CD14-positive monocyte (primary cell): ENCODE measurements around the gene PRTFDC1. TPM values are rescaled to one million over a fixed set of nuclear protein-coding genes. Genes with fewer than 3 reads are reported as not detected.

Experiments used
- DNase-seq, 3 donors: peaks; one replicate each; pipeline ENCODE4 v3.0.0-alpha.2; 2011 to 2022
- H2AFZ ChIP-seq: 2 replicates; pipeline ENCODE4 v1.6.0; 2012; ENCODE audit warnings: mild to moderate bottlenecking, low read depth, low read length, inconsistent platforms; ENCODE audit not compliant: insufficient read depth, poor library complexity, severe bottlenecking
- H3K27ac ChIP-seq, 2 donors: 1 replicate in 1 of 2; 2 replicates in 1 of 2; pipeline ENCODE4 v1.5.1; 2012 to 2013; ENCODE audit warnings: low read length in 2 of 2, control low read depth in 1 of 2, inconsistent platforms in 1 of 2, low read depth in 1 of 2, mild to moderate bottlenecking in 1 of 2
- H3K27me3 ChIP-seq, 2 donors: one replicate each; pipeline versions ENCODE4 v1.6.0 to v1.6.1; 2011 to 2013; ENCODE audit warnings: low read length in 2 of 2; ENCODE audit not compliant: control insufficient read depth in 2 of 2, insufficient read depth in 2 of 2
- H3K36me3 ChIP-seq, 2 donors: replicated peaks in 1 of 2; 1 replicate in 1 of 2; 2 replicates in 1 of 2; pipeline versions ENCODE4 v1.5.1 to v1.6.1; 2012 to 2013; ENCODE audit warnings: low read length in 2 of 2, control low read depth in 1 of 2, inconsistent platforms in 1 of 2, mild to moderate bottlenecking in 1 of 2; ENCODE audit not compliant: insufficient read depth in 2 of 2, control insufficient read depth in 1 of 2
- H3K4me1 ChIP-seq, 2 donors: 1 replicate in 1 of 2; 2 replicates in 1 of 2; pipeline versions ENCODE4 v1.5.1 to v1.6.1; 2012 to 2013; ENCODE audit warnings: low read length in 2 of 2, control low read depth in 1 of 2, inconsistent platforms in 1 of 2, mild to moderate bottlenecking in 1 of 2, moderate library complexity in 1 of 2; ENCODE audit not compliant: insufficient read depth in 2 of 2, control insufficient read depth in 1 of 2
- H3K4me2 ChIP-seq: replicated peaks from 2 replicates; pipeline ENCODE3; 2012; ENCODE audit warnings: low read length, moderate library complexity, mild to moderate bottlenecking; ENCODE audit not compliant: poor library complexity, severe bottlenecking; ENCODE audit errors: extremely low read depth
- H3K4me3 ChIP-seq, 3 experiments: fragments of 200-600 bp in 1 of 3; sonication (generic) in 1 of 3; replicated peaks in 1 of 3; 1 replicate in 2 of 3; 2 replicates in 1 of 3; pipeline ENCODE4 v1.5.1; 2011 to 2013; ENCODE audit warnings: low read length in 3 of 3, mild to moderate bottlenecking in 3 of 3, control low read depth in 2 of 3, low read depth in 2 of 3, inconsistent platforms in 1 of 3, moderate library complexity in 1 of 3
- H3K79me2 ChIP-seq: 2 replicates; pipeline ENCODE4 v1.6.0; 2012; ENCODE audit warnings: mild to moderate bottlenecking, control low read depth, inconsistent platforms, low read length, moderate library complexity; ENCODE audit not compliant: insufficient read depth
- H3K9ac ChIP-seq: 2 replicates; pipeline ENCODE4 v1.6.0; 2017; ENCODE audit warnings: low read length, mild to moderate bottlenecking; ENCODE audit not compliant: insufficient read depth, poor library complexity, severe bottlenecking
- H3K9me3 ChIP-seq, 2 donors: replicated peaks in 1 of 2; 1 replicate in 1 of 2; 2 replicates in 1 of 2; pipeline versions ENCODE4 v1.5.1 to v1.6.1; 2012 to 2013; ENCODE audit warnings: low read length in 2 of 2, control low read depth in 1 of 2; ENCODE audit not compliant: control insufficient read depth in 1 of 2, insufficient read depth in 1 of 2
- H4K20me1 ChIP-seq: 2 replicates; pipeline ENCODE4 v1.6.0; 2012; ENCODE audit warnings: mild to moderate bottlenecking, low read length, control low read depth, moderate library complexity; ENCODE audit not compliant: insufficient read depth
- H3K27ac Mint-ChIP-seq, 7 donors: one replicate each; pipeline ENCODE4 v1.8.0; 2020; ENCODE audit warnings: mild to moderate bottlenecking in 7 of 7, mixed read lengths in 7 of 7, moderate library complexity in 6 of 7, inconsistent platforms in 2 of 7
- H3K27me3 Mint-ChIP-seq, 3 donors: one replicate each; pipeline ENCODE4 v1.8.0; 2021 to 2022; ENCODE audit warnings: low read depth in 3 of 3, mild to moderate bottlenecking in 3 of 3, mixed read lengths in 3 of 3, moderate library complexity in 3 of 3, inconsistent platforms in 1 of 3
- H3K36me3 Mint-ChIP-seq, 2 donors: one replicate each; pipeline ENCODE4 v1.8.0; 2020; ENCODE audit warnings: mixed read lengths in 2 of 2, inconsistent platforms in 1 of 2, mild to moderate bottlenecking in 1 of 2
- H3K4me1 Mint-ChIP-seq: one replicate; pipeline ENCODE4 v1.8.0; 2020; ENCODE audit warnings: mild to moderate bottlenecking, mixed read lengths
- H3K4me3 Mint-ChIP-seq, 2 donors: one replicate each; pipeline ENCODE4 v1.8.0; 2020; ENCODE audit warnings: mild to moderate bottlenecking in 2 of 2, mixed read lengths in 2 of 2, moderate library complexity in 1 of 2
- H3K9me3 Mint-ChIP-seq, 7 donors: one replicate each; pipeline ENCODE4 v1.8.0; 2020 to 2022; ENCODE audit warnings: mixed read lengths in 7 of 7, mild to moderate bottlenecking in 6 of 7, moderate library complexity in 6 of 7, inconsistent platforms in 2 of 7
- CTCF ChIP-seq: fragments of 200-600 bp; IDR thresholded peaks from one replicate; pipeline ENCODE4 v1.8.0; 2022; ENCODE audit warnings: antibody characterized with exemption, mild to moderate bottlenecking
- WGBS: methylation state at CpG from one replicate; pipeline ENCODE4 v1.1.5; 2013; ENCODE audit warnings: missing lambda C conversion rate; ENCODE audit not compliant: insufficient coverage; 5-methylcytosine and 5-hydroxymethylcytosine counted together
- intact Hi-C, 2 donors: fragments of 100-400 bp; cut with micrococcal nuclease; formaldehyde crosslinking; loops; one replicate each; pipeline versions ENCODE4 v1.15.0 to v1.15.1; 2023
- polyA plus RNA-seq, 3 donors: library from polyadenylated mRNA; depleted of rRNA in 1 of 3; unstranded in 2 of 3; stranded (reverse) in 1 of 3; fragments of 300-500 nt in 2 of 3; fragments of >200 nt in 1 of 3; fragmentation: Illumina TruSeq in 2 of 3; gene quantifications; 1 replicate in 2 of 3; 2 replicates in 1 of 3; pipeline ENCODE4 v1.2.3, GENCODE V29; 2012 to 2021

PRTFDC1 gene
- polyA plus RNA-seq, 3 donors: not detected

GRCh38 chr10:24911029-24911428 lies 41.4 kb downstream of the PRTFDC1 start:
- H3K4me3 Mint-ChIP-seq: no peak overlapping the region
- H2AFZ ChIP-seq: no peak overlapping the region
- intact Hi-C loops: no loop called here
- H3K4me2 ChIP-seq: no peak overlapping the region
- no peak for TF ChIP-seq CTCF
- H3K9ac ChIP-seq: no peak overlapping the region
- no peak overlapping the region for H3K4me3 ChIP-seq
- peaks cover 25% of the 10 kb centered on the region for H3K4me1 Mint-ChIP-seq
- DNase-seq: no peak
- no peaks in the 10 kb centered on the region for H3K27me3 ChIP-seq
- peaks cover 0 to 2% (median 0%) of the 10 kb centered on the region in 7 donors for H3K9me3 Mint-ChIP-seq
- H3K79me2 ChIP-seq: no peaks in the 10 kb centered on the region
- no peak overlapping the region for H3K27ac ChIP-seq
- peaks cover 25 to 36% of the 10 kb centered on the region in 2 donors for H3K4me1 ChIP-seq
- no peaks in the 10 kb centered on the region for H4K20me1 ChIP-seq
- no peaks in the 10 kb centered on the region for H3K36me3 ChIP-seq
- H3K27ac Mint-ChIP-seq: no peak overlapping the region
- no peaks in the 10 kb centered on the region for H3K27me3 Mint-ChIP-seq
- no peaks in the 10 kb centered on the region for H3K36me3 Mint-ChIP-seq
- H3K9me3 ChIP-seq: no peaks in the 10 kb centered on the region
- WGBS: no CpG with 5 or more reads among the region's 2 CpGs

GRCh38 chr10:24910574-24910973 lies 41.8 kb downstream of the PRTFDC1 start:
- no peak overlapping the region for H3K9ac ChIP-seq
- H3K4me2 ChIP-seq: no peak overlapping the region
- Mint-ChIP-seq H3K4me1 (peaks cover 25% of the 10 kb centered on the region), H3K4me3 (no peak overlapping the region), H3K27me3 (no peaks in the 10 kb centered on the region), H3K27ac (no peak overlapping the region), H3K9me3 (peaks cover 0 to 2% (median 0%) of the 10 kb centered on the region in 7 donors), H3K36me3 (no peaks in the 10 kb centered on the region)
- no peaks in the 10 kb centered on the region for H4K20me1 ChIP-seq
- H3K4me1 ChIP-seq: peaks cover 25 to 36% of the 10 kb centered on the region in 2 donors
- DNase-seq: no peak
- no peaks in the 10 kb centered on the region for H3K27me3 ChIP-seq
- no peak overlapping the region for H3K4me3 ChIP-seq
- TF ChIP-seq CTCF: no peak
- intact Hi-C loops: no loop called here
- H3K9me3 ChIP-seq: no peaks in the 10 kb centered on the region
- H3K79me2 ChIP-seq: no peaks in the 10 kb centered on the region
- no peaks in the 10 kb centered on the region for H3K36me3 ChIP-seq
- H2AFZ ChIP-seq: no peak overlapping the region
- no peak overlapping the region for H3K27ac ChIP-seq
